Measurements from ENCODE around the gene TUFM.
"Not testable (repeated sequence)": the region's sequence is repeated elsewhere in the genome, so short reads cannot be mapped to it uniquely, and the experiment has no call there.

The TUFM gene

GRCh38 chr16:28846080-28846932 lies at the start of gene TUFM:
Gene TUFM, minus strand, starts transcription at chr16:28846348. Its CDS starts 79 bp downstream, at chr16:28846269.
- DNase-seq (ENCODE audit: insufficient read length, low spot score) (peak; percentile 93), FAIRE-seq (peak; percentile 88)

GRCh38 chr16:28895609-28896008 lies 49.5 kb upstream of the TUFM start:
- DNase-seq (ENCODE audit: insufficient read length, low spot score) (no peak), FAIRE-seq (no peak)

- no peak for DNase-seq (ENCODE audit: insufficient read length, low spot score)
- no peak for FAIRE-seq
These were observed 47.1 kb upstream of the TUFM start for GRCh38 chr16:28893291-28893690.

- DNase-seq (ENCODE audit: insufficient read length, low spot score) (no peak), FAIRE-seq (no peak)
These were observed 46.1 kb upstream of the TUFM start for GRCh38 chr16:28891964-28892890.

- FAIRE-seq; DNase-seq (ENCODE audit: insufficient read length, low spot score): not testable (repeated sequence)
These were observed 44.2 kb upstream of the TUFM start for GRCh38 chr16:28890355-28890754.

GRCh38 chr16:28886945-28887344 lies 40.8 kb upstream of the TUFM start:
- DNase-seq (ENCODE audit: insufficient read length, low spot score) (no peak), FAIRE-seq (no peak)

GRCh38 chr16:28884045-28884444 lies 37.9 kb upstream of the TUFM start:
- DNase-seq (ENCODE audit: insufficient read length, low spot score) (no peak), FAIRE-seq (no peak)

GRCh38 chr16:28883221-28883996 lies 37.3 kb upstream of the TUFM start:
- DNase-seq (ENCODE audit: insufficient read length, low spot score) (no peak), FAIRE-seq (no peak)

- DNase-seq (ENCODE audit: insufficient read length, low spot score) (no peak), FAIRE-seq (no peak)
These were observed 36.5 kb upstream of the TUFM start for GRCh38 chr16:28882551-28883160.

- FAIRE-seq; DNase-seq (ENCODE audit: insufficient read length, low spot score): not testable (repeated sequence)
These were observed 35.4 kb upstream of the TUFM start for GRCh38 chr16:28881565-28881964.

GRCh38 chr16:28880955-28881354 lies 34.8 kb upstream of the TUFM start:
- DNase-seq (ENCODE audit: insufficient read length, low spot score) (no peak), FAIRE-seq (no peak)

GRCh38 chr16:28880589-28880915 lies 34.4 kb upstream of the TUFM start:
- DNase-seq (ENCODE audit: insufficient read length, low spot score), result no peak
- FAIRE-seq, result no peak

GRCh38 chr16:28879841-28880588 lies 33.9 kb upstream of the TUFM start:
- peak; percentile 95 for DNase-seq (ENCODE audit: insufficient read length, low spot score)
- no peak for FAIRE-seq

- FAIRE-seq, result no peak
- no peak for DNase-seq (ENCODE audit: insufficient read length, low spot score)
These were observed 33.2 kb upstream of the TUFM start for GRCh38 chr16:28879261-28879840.

- DNase-seq (ENCODE audit: insufficient read length, low spot score), result no peak
- FAIRE-seq, result no peak
These were observed 32.2 kb upstream of the TUFM start, which contains the start of gene ATP2A1 for GRCh38 chr16:28878083-28878926. Gene ATP2A1, plus strand, starts transcription at chr16:28878488. Its CDS starts 184 bp downstream, at chr16:28878672.

- FAIRE-seq (no peak), DNase-seq (ENCODE audit: insufficient read length, low spot score) (no peak)
These were observed 31.5 kb upstream of the TUFM start for GRCh38 chr16:28877655-28878000.

- FAIRE-seq (no peak), DNase-seq (ENCODE audit: insufficient read length, low spot score) (no peak)
These were observed 31.0 kb upstream of the TUFM start for GRCh38 chr16:28876973-28877654.

Measured in HTR-8/SVneo (cell line).